ENCODE results near the gene PRMT1.

Gene PRMT1

DNA sequence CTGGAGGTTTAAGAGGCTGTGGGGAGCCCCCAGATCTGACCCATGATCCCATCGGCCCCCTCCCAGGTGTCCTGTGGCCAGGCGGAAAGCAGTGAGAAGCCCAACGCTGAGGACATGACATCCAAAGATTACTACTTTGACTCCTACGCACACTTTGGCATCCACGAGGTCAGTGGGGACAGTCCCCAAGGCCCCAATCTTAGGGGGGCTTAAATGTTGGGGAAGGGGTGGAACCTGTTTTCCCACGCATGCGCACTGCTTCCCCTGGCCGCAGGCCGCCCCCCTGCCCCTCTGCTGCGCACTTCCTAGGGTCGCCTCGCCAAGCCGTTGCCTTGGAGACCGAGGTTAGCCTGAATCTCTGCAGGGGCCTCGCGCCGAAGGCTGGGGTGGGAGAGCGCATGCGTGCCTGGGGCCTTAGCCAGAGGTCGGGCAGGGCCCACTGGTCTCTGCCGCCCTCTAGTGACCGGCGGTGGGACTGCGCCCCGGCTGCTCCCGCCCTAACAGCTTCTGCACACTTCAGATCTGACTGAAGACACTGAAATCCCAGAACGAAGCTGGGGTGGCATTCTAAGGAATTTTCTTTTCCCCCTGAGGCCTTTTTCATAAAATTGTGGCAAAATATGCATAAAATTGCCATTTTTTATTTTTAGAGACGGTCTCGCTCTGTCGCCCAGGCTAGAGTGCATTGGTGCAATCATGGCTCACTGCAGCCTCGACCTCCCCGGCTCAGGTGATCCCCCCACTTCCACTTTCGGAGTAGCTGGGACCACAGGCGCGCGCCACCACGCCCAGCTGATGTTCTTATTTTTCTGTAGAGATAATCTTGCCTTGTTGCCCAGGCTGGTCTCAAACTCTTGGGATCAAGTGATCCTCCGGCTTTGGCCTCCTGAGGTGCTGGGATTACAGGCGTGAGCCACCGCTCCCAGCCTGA, 3.6 kb downstream of the PRMT1 start:
- H3K4me3 ChIP-seq (replicated peaks in 1 of 2; ENCODE audit: low read depth in 2 of 2, low read length in 2 of 2), result no peak overlapping the region
- TF ChIP-seq, protein P1, sequence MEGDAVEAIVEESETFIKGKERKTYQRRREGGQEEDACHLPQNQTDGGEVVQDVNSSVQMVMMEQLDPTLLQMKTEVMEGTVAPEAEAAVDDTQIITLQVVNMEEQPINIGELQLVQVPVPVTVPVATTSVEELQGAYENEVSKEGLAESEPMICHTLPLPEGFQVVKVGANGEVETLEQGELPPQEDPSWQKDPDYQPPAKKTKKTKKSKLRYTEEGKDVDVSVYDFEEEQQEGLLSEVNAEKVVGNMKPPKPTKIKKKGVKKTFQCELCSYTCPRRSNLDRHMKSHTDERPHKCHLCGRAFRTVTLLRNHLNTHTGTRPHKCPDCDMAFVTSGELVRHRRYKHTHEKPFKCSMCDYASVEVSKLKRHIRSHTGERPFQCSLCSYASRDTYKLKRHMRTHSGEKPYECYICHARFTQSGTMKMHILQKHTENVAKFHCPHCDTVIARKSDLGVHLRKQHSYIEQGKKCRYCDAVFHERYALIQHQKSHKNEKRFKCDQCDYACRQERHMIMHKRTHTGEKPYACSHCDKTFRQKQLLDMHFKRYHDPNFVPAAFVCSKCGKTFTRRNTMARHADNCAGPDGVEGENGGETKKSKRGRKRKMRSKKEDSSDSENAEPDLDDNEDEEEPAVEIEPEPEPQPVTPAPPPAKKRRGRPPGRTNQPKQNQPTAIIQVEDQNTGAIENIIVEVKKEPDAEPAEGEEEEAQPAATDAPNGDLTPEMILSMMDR (IDR thresholded peaks at IDR 0.05; ENCODE audit: low read depth, low read length), result peak; percentile 100
- peak; percentile 89 to 91 for DNase-seq (ENCODE audit: low read depth in 2 of 2)

GRCh38 chr19:49681830-49682229, 4.8 kb downstream of the PRMT1 start:
- no peak overlapping the region for H3K4me3 ChIP-seq (replicated peaks in 1 of 2; ENCODE audit: low read depth in 2 of 2, low read length in 2 of 2)
- TF ChIP-seq, protein P1 (IDR thresholded peaks at IDR 0.05; ENCODE audit: low read depth, low read length), result no peak
- no peak for DNase-seq (ENCODE audit: low read depth in 2 of 2)

GRCh38 chr19:49682274-49682673, 5.2 kb downstream of the PRMT1 start:
- TF ChIP-seq, protein P1 (IDR thresholded peaks at IDR 0.05; ENCODE audit: low read depth, low read length), result no peak
- H3K4me3 ChIP-seq (replicated peaks in 1 of 2; ENCODE audit: low read depth in 2 of 2, low read length in 2 of 2), result no peak overlapping the region
- peak in 1 of 2 donors; percentile 28 for DNase-seq (ENCODE audit: low read depth in 2 of 2)

DNA sequence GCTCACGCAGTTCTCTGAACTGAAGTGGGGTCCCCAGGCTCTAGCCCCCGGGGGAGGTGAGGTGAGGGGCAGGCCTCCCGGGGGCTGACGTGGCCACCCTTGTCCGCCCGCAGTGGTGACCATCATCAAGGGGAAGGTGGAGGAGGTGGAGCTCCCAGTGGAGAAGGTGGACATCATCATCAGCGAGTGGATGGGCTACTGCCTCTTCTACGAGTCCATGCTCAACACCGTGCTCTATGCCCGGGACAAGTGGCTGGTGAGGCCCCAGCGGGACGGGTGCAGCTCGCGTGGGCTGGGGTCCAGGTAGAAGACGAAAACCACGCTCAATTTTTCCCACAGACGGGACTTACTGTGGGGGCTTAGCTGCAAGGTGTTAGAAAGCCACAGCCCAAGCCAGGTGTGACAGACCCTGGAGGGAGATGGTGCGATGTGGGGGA, 6.8 kb downstream of the PRMT1 start:
- TF ChIP-seq, protein P1 (IDR thresholded peaks at IDR 0.05; ENCODE audit: low read depth, low read length), result no peak
- H3K4me3 ChIP-seq (replicated peaks in 1 of 2; ENCODE audit: low read depth in 2 of 2, low read length in 2 of 2), result no peak overlapping the region
- DNase-seq (ENCODE audit: low read depth in 2 of 2), result no peak

DNA sequence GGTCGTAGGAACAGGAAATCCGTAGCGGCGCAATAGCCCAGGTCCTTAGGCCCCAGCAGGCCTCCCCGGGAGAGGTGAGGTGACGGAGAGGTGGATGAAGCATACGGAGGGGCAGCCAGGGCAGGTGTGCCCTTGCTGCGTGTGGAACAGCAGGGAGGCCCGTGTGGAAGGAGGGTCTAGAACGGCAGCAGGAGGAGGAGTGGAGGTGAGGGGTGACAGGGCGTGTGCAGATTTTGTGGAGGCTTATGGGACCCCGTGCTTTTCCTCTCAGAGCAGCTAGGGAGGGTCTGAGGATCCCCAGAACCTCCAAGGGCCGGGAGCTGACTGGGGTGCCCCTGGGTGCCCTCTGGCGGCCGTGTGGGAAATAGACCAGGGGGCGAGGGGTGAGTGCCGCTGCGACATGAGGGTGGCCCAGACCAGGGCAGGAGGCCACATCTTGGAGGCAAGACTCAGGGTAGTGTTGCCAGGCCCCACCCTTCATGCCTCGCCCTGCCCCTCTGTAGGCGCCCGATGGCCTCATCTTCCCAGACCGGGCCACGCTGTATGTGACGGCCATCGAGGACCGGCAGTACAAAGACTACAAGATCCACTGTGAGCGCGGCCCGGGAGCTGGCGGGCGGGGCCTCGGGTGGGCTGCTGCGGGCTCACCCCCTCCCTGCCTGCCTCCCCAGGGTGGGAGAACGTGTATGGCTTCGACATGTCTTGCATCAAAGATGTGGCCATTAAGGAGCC, 7.3 kb downstream of the PRMT1 start:
- DNase-seq (ENCODE audit: low read depth in 2 of 2), result no peak
- TF ChIP-seq, protein P1 (IDR thresholded peaks at IDR 0.05; ENCODE audit: low read depth, low read length), result peak; percentile 65
- no peak overlapping the region for H3K4me3 ChIP-seq (replicated peaks in 1 of 2; ENCODE audit: low read depth in 2 of 2, low read length in 2 of 2)

GRCh38 chr19:49684983-49685553, 8.0 kb downstream of the PRMT1 start:
- no peak overlapping the region for H3K4me3 ChIP-seq (replicated peaks in 1 of 2; ENCODE audit: low read depth in 2 of 2, low read length in 2 of 2)

More at GRCh38 chr19:49684983-49685553, 8.0 kb downstream of the PRMT1 start:
- TF ChIP-seq, protein P1 (IDR thresholded peaks at IDR 0.05; ENCODE audit: low read depth, low read length), result no peak
- DNase-seq (ENCODE audit: low read depth in 2 of 2), result no peak

All from cardiac fibroblast (primary cell).